Pancreas (tissue), 10 donors: ENCODE data around the gene SWAP70. TPM values are rescaled to one million over a fixed set of nuclear protein-coding genes. Genes with fewer than 3 reads are reported as not detected.
"Not testable (repeated sequence)": the region's sequence is repeated elsewhere in the genome, so short reads cannot be mapped to it uniquely, and the experiment has no call there.

Experiments
- ATAC-seq, 4 donors: fragments of 200-7000 bp; cut with Tn5 transposase; one replicate each; pipeline versions ENCODE4 v1.8.0 to v1.9.1; 2020; ENCODE audit warnings: mild to moderate bottlenecking in 4 of 4, moderate library complexity in 4 of 4
- DNase-seq, 6 donors: peaks; one replicate each; pipeline ENCODE4 v3.0.0-alpha.2; 2020
- FAIRE-seq: peaks from 2 replicates; lab custom pipeline; 2012; peaks lifted over from hg19 to GRCh38; lab: Jason Lieb, UNC
- H3K27ac ChIP-seq, 4 donors: fragments of 200-600 bp; sonication (generic); 1 replicate in 3 of 4; 2 replicates in 1 of 4; pipeline versions ENCODE4 v1.5.0 to v1.8.0; 2020
- H3K27me3 ChIP-seq, 4 donors: fragments of 200-600 bp; one replicate each; pipeline ENCODE4 v1.8.0; 2021
- H3K36me3 ChIP-seq, 3 donors: fragments of 200-600 bp; sonication (generic) in 1 of 3; one replicate each; pipeline versions ENCODE4 v1.5.0 to v1.8.0; 2020 to 2021
- H3K4me1 ChIP-seq, 3 donors: fragments of 200-600 bp; one replicate each; pipeline ENCODE4 v1.8.0; 2021
- H3K4me3 ChIP-seq, 4 donors: fragments of 200-600 bp; sonication (generic) in 2 of 4; one replicate each; pipeline versions ENCODE4 v1.5.0 to v1.8.0; 2020 to 2021
- H3K9me3 ChIP-seq, 4 donors: fragments of 200-600 bp; one replicate each; pipeline ENCODE4 v1.8.0; 2021
- CTCF ChIP-seq, 4 donors: fragments of 200-600 bp; sonication (generic) in 3 of 4; IDR thresholded peaks; one replicate each; pipeline versions ENCODE4 v1.5.0 to v1.8.0; 2021; ENCODE audit warnings: antibody characterized with exemption in 4 of 4
- WGBS, 2 donors: extraction: QIAGEN DNeasy Blood & Tissue Kit; methylation state at CpG; one replicate each; pipeline ENCODE4 v1.1.7; 2013; 5-methylcytosine and 5-hydroxymethylcytosine counted together
- intact Hi-C, 3 donors: fragments of 100-400 bp; cut with DNase I; formaldehyde crosslinking; loops; one replicate each; pipeline versions ENCODE4 v1.11.1 to v1.14.2; 2022
- polyA plus RNA-seq, 2 donors: library from polyadenylated mRNA; stranded (reverse); fragments of 200-250 nt; gene quantifications; one replicate each; pipeline ENCODE4 v1.2.3, GENCODE V29; 2013
- total RNA-seq, 6 donors: library from RNA; stranded (reverse); fragmentation: NEBNext Ultra II Directional in 4 of 6; extraction: Animal tissue kit (Norgen Biotek cat#: 25700) in 4 of 6; gene quantifications; one replicate each; pipeline versions ENCODE4 v1.2.1 to v1.2.4, GENCODE V29; 2021 to 2023
- donor health status: healthy with polysubstance abuse.
- donor health status: DM: no; HTN: no; CAD: no; lungs with moderate emphysema.
- donor health status: DM: no; HTN: no; CAD: no.
- donor health status: control.
- donor health status: control.
- donor health status: Bipolar disorder and iron deficiency.
- donor health status: DM: yes; HTN: yes; CAD: no.
- donor health status: DM: no; HTN: no; CAD: no.
- donor health status: DM: no; HTN: no; CAD: no.
- donor health status: DM: yes; HTN: yes; CAD: no.

SWAP70 gene
- total and polyA plus RNA-seq, 8 donors = 4.8 to 22.3 (median 10.3) TPM

DNA sequence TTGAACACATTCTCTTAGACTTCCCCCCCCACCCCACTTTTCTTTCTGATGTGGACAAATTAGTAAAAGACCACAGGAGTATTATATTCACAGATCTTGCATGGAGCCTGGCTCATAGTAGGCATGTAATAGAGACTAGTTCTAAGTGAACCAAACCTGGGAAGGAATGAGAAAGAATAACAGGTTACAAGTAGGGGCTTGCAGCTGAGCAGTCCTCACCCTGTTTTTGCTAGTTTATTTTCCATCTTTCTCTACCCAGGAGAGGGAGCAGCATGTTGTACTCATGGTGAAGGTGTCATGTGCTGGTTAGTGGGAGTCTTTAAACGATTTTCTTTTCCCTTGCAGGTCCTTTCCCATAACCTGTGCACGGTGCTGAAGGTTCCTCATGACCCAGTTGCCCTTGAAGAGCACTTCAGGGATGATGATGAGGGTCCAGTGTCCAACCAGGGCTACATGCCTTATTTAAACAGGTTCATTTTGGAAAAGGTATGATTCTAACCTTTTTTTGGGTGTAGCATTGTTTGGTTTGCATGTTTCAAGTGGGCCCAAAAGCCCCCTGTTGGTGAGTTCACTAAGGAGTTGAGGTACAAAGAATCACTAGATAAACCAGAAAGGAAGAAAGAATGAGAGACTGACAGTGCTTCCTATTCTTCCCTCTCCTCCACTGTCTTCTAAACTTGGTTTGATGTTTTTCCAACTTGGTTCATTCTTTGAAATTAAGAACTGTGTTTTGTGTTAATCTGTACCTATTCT lies 30.1 kb downstream of the SWAP70 start:
- ATAC-seq (no peak), FAIRE-seq (no peak), DNase-seq (no peak)
- intact Hi-C loops = no loop called here
- 64 to 74% methylated on average over 2 of the region's 2 CpGs for WGBS, 2 donors
- no peak for TF ChIP-seq CTCF (IDR thresholded peaks at IDR 0.05)
- H3K36me3 ChIP-seq = peaks cover 0 to 6% (median 0%) of the 10 kb centered on the region in 3 donors
- peaks cover 0 to 19% (median 5%) of the 10 kb centered on the region in 3 donors for H3K4me1 ChIP-seq
- H3K27me3 ChIP-seq = no peaks in the 10 kb centered on the region
- no peak overlapping the region for H3K4me3 ChIP-seq
- no peaks in the 10 kb centered on the region for H3K9me3 ChIP-seq
- no peak overlapping the region for H3K27ac ChIP-seq

DNA sequence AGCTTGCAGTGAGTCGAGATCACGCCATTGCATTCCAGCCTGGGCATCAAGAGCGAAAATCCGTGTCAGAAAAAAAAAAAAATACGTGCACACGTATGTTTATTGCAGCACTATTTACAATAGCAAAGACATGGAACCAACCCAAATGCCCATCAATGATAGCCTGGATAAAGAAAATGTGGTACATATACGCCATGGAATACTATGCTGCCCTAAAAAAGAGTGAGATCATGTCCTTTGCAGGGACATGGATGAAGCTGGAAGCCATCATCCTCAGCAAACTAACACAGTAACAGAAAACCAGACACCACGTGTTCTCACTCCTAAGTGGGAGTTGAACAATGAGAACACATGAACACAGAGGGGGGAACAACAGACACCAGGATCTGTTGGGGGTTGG lies 31.4 kb downstream of the SWAP70 start:
- H3K27me3 ChIP-seq, H3K36me3 ChIP-seq, FAIRE-seq, H3K27ac ChIP-seq, H3K4me3 ChIP-seq, intact Hi-C loops, H3K9me3 ChIP-seq, ATAC-seq, DNase-seq: not testable (repeated sequence)
- 97% methylated on average over 8 of the region's 8 CpGs for WGBS, 2 donors
- H3K4me1 ChIP-seq = peaks cover 0 to 13% (median 12%) of the 10 kb centered on the region in 3 donors

DNA sequence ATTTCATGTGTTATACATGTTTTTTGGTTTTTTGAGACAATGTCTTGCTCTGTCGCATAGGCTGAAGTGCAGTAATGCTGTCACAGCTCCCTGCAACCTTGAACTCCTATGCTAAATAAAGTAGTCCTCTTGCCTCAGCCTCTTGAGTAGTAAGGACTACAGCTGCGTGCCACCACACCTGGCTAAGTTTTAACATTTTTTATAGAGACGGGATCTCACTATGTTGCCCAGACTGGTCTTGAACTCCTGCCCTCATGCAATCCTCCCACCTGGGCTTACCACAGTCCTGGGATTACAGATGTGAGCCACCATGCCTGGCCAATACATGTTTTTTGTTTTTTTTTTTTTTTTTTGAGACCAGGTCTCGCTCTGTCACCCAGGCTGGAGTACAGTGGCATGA lies 33.9 kb downstream of the SWAP70 start:
- FAIRE-seq (no peak), ATAC-seq (no peak), DNase-seq (no peak)
- intact Hi-C loops = no loop called here
- Histone ChIP-seq H3K36me3 (peaks cover 0 to 6% (median 0%) of the 10 kb centered on the region in 3 donors), H3K27ac (no peak overlapping the region), H3K4me3 (no peak overlapping the region), H3K27me3 (no peaks in the 10 kb centered on the region), H3K4me1 (peaks cover 0 to 23% (median 9%) of the 10 kb centered on the region in 3 donors), H3K9me3 (no peaks in the 10 kb centered on the region)
- WGBS, 2 donors = 96 to 98% methylated on average over 4 of the region's 4 CpGs
- no peak for TF ChIP-seq CTCF (IDR thresholded peaks at IDR 0.05)

DNA sequence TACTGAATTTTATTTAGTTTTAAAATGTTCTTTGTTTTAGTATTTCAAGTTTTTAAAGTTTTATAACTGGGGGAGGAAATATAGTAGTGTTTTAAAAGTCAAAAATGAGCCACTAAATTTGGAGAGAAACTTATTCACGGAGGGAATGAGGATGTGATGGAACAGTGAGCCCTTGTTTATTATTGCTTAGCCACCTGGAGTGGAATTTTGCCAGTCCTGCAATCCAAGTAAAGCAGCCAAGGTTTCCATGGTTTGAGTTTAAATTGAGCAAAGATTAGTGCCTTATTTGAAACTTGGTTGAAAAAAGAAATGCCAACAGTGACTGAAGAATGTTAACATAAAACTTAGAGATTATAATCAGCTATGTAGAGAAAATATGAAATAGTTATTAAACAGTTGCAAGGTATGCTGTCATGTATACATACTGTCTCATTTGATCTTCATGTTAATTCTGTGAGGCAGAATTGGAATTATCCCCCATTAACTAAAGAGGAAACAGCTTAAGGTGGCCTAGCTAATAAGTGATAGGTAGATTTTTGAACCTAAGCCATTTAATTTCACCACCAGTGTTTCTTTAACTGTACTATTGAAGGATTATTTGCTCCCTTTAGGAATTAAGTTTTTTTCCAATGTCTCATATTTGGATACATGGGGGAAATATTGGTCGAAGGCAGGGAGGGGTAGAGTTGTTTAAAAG lies 36.4 kb downstream of the SWAP70 start:
- no peak for TF ChIP-seq CTCF (IDR thresholded peaks at IDR 0.05)
- DNase-seq = no peak
- Histone ChIP-seq H3K4me3 (no peak overlapping the region), H3K4me1 (peaks cover 0 to 19% (median 0%) of the 10 kb centered on the region in 3 donors), H3K27ac (peak overlapping the region; percentile 16 to 72 (median 30)), H3K36me3 (peaks cover 0 to 6% (median 0%) of the 10 kb centered on the region in 3 donors), H3K27me3 (no peaks in the 10 kb centered on the region), H3K9me3 (no peaks in the 10 kb centered on the region)
- ATAC-seq = peak; percentile 56 to 84 (median 75)
- no peak for FAIRE-seq
- intact Hi-C loops = no loop called here
- WGBS, 2 donors = 31 to 35% methylated on average over 2 of the region's 2 CpGs

DNA sequence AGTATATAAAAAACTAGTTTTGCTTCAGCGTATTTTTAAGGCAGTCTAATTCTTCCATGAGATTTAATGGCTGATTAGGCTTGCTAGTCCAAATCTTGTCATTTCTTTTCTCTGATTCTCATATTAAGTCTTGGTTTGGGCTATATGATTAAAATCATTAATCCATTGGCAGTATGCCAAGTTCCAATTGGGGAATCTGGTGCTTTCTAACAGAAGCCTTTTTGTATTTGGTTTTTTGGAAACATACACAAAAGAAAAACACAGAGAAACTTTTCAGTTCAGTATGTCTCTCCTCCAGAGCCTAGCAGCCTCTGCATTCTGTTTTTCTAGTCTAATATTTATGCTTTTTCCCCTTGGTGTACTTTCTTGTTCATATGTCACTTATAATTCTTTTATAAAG lies 37.9 kb downstream of the SWAP70 start:
- Histone ChIP-seq H3K27ac (peak overlapping the region in 2 of 4 donors; percentile 43 to 72), H3K4me1 (peaks cover 0 to 19% (median 0%) of the 10 kb centered on the region in 3 donors), H3K9me3 (no peaks in the 10 kb centered on the region), H3K27me3 (no peaks in the 10 kb centered on the region), H3K36me3 (no peaks in the 10 kb centered on the region), H3K4me3 (no peak overlapping the region)
- intact Hi-C loops = no loop called here
- no peak for TF ChIP-seq CTCF (IDR thresholded peaks at IDR 0.05)
- no peak for ATAC-seq
- 0 to 53% methylated on average over 1 of the region's 1 CpG for WGBS, 2 donors
- FAIRE-seq = no peak
- no peak for DNase-seq
